Body of pancreas (tissue), 4 donors: ENCODE measurements around the gene DDA1. TPM values are rescaled to one million over a fixed set of nuclear protein-coding genes. Genes with fewer than 3 reads are reported as not detected.

ENCODE experiments used
- ATAC-seq: fragments of 150-250 bp; one replicate; pipeline ENCODE4 v1.9.1; 2016
- DNase-seq, 4 donors: peaks; one replicate each; pipeline ENCODE4 v3.0.0-alpha.2; 2019
- H3K27ac ChIP-seq, 4 donors: fragments of 200-600 bp; sonication (generic); 1 replicate in 3 of 4; 2 replicates in 1 of 4; pipeline versions ENCODE4 v1.5.1 to v1.6.1; 2016 to 2019; ENCODE audit warnings: mild to moderate bottlenecking in 1 of 4, mixed read lengths in 1 of 4, moderate library complexity in 1 of 4
- H3K27me3 ChIP-seq, 2 donors: fragments of 200-600 bp; sonication (generic); one replicate each; pipeline ENCODE4 v1.6.0; 2016; ENCODE audit warnings: mild to moderate bottlenecking in 1 of 2
- H3K36me3 ChIP-seq, 2 donors: fragments of 200-600 bp; sonication (generic); replicated peaks in 1 of 2; 2 replicates each; pipeline ENCODE4 v1.5.1; 2016; ENCODE audit warnings: low read depth in 2 of 2; ENCODE audit not compliant: insufficient read depth in 1 of 2
- H3K4me1 ChIP-seq: fragments of 200-600 bp; sonication (generic); one replicate; pipeline ENCODE4 v1.6.0; 2016
- H3K4me3 ChIP-seq, 2 donors: fragments of 200-600 bp; sonication (generic); 1 replicate in 1 of 2; 2 replicates in 1 of 2; pipeline ENCODE4 v1.5.1; 2016 to 2019
- H3K9me3 ChIP-seq, 3 donors: fragments of 200-600 bp; sonication (generic); 1 replicate in 2 of 3; 2 replicates in 1 of 3; pipeline ENCODE4 v1.5.1; 2016
- POLR2A ChIP-seq, 3 donors: fragments of 450-650 bp; IDR thresholded peaks; one replicate each; pipeline ENCODE4 v1.6.1; 2016; ENCODE audit warnings: antibody characterized with exemption in 3 of 3, mild to moderate bottlenecking in 2 of 3
- WGBS, 2 donors: methylation state at CpG; one replicate each; pipeline ENCODE4 v1.1.5; 2017; 5-methylcytosine and 5-hydroxymethylcytosine counted together
- intact Hi-C: fragments of 100-400 bp; cut with DNase I; formaldehyde crosslinking; loops from one replicate; pipeline ENCODE4 v1.15.1; 2023
- total RNA-seq, 2 donors: library from RNA; depleted of rRNA; stranded (reverse); fragments of >200 nt; gene quantifications; one replicate each; pipeline ENCODE4 v1.1.0, GENCODE V29; 2016
- TF ChIP-seq, protein P1 (sequence below), 7 experiments: fragments of 450-650 bp in 4 of 7; fragments of 200-600 bp in 3 of 7; sonication (generic) in 3 of 7; IDR thresholded peaks; one replicate each; pipeline ENCODE4 v1.5.1; 2016 to 2019; ENCODE audit warnings: antibody characterized with exemption in 7 of 7

The DDA1 gene
- total RNA-seq, 2 donors from 2014 or later: 3.3 to 6.2 TPM

DNA sequence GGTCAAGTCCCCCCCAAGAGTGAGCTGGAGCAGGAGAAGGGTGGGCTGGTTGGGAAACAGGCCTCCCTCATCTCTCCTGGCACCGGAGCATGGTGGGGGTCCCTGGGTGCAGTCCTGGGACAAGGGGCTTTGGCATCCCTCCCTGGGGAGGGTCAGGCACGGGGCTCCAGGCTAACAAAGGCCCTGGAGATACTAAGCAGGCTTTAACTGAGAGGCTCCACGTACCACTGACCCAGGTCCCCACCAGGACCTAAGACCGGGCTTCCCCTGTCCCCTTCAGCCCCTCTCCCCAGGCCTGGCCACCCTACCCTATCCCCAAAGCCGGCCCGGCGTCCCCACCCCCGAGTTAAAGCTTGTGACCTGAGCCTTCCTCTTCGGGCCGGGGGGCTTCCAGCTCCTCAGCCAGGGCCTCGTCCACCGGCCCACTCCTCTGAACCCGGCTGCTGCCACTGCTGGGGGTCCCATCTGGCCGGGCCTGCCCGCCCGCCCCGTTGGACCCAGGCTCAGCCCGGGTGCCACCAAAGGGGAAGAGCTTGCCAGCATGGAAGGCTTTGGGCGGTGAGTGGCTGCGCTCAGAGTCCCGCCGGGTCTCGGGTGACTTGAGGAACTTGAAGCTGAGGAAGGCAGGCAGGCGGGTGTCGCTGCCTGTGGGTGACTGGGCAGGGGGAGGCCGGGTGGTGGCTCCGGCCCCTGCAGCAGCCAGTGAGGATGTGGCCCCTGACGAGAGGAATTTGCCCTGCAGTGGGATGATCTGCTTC is 15.2 kb downstream of the DDA1 start:
- H3K4me1 ChIP-seq: peaks cover 22% of the 10 kb centered on the region
- WGBS, 2 donors: 88% methylated on average over 26 of the region's 28 CpGs; no CpG with 5 or more reads in 1 of the 2 donors
- H3K27me3 ChIP-seq: no peaks in the 10 kb centered on the region
- H3K36me3 ChIP-seq: peaks cover 4 to 5% of the 10 kb centered on the region in 2 donors
- H3K4me3 ChIP-seq: no peak overlapping the region
- H3K27ac ChIP-seq: no peak overlapping the region
- DNase-seq (no peak), ATAC-seq (no peak)
- TF ChIP-seq, protein P1, sequence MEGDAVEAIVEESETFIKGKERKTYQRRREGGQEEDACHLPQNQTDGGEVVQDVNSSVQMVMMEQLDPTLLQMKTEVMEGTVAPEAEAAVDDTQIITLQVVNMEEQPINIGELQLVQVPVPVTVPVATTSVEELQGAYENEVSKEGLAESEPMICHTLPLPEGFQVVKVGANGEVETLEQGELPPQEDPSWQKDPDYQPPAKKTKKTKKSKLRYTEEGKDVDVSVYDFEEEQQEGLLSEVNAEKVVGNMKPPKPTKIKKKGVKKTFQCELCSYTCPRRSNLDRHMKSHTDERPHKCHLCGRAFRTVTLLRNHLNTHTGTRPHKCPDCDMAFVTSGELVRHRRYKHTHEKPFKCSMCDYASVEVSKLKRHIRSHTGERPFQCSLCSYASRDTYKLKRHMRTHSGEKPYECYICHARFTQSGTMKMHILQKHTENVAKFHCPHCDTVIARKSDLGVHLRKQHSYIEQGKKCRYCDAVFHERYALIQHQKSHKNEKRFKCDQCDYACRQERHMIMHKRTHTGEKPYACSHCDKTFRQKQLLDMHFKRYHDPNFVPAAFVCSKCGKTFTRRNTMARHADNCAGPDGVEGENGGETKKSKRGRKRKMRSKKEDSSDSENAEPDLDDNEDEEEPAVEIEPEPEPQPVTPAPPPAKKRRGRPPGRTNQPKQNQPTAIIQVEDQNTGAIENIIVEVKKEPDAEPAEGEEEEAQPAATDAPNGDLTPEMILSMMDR (IDR thresholded peaks at IDR 0.05): no peak
- no peak for TF ChIP-seq POLR2A (IDR thresholded peaks at IDR 0.05)
- H3K9me3 ChIP-seq: no peaks in the 10 kb centered on the region
- intact Hi-C loops: no loop called here

DNA sequence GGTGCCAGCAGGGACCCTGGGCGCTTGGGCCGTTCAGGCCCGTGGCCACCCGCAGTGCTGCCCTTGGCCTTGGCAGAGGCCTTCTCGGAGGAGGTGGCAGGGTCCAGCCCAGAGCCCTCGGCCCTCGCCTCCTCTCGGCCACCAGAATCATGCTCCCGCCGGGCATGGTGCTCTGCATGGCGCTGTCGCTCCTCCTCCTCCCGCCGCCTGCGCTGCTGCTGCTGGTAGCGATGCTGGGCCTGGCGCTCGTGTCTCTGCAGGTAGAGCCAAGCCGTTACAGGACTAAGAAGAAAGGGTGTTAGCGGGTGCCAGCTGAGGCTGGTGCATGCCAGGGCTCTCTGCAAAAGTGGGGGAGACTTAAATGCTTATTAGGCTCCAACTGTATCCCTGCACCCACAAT is 15.8 kb downstream of the DDA1 start:
- H3K36me3 ChIP-seq: peaks cover 4% of the 10 kb centered on the region in 2 donors
- intact Hi-C loops: no loop called here
- no peak for ATAC-seq
- 93% methylated on average over 13 of the region's 20 CpGs; no CpG with 5 or more reads in 1 of the 2 donors for WGBS, 2 donors
- no peak overlapping the region for H3K27ac ChIP-seq
- H3K9me3 ChIP-seq: no peaks in the 10 kb centered on the region
- H3K4me1 ChIP-seq: peaks cover 22% of the 10 kb centered on the region
- H3K4me3 ChIP-seq: no peak overlapping the region
- no peak for DNase-seq
- no peak for TF ChIP-seq POLR2A (IDR thresholded peaks at IDR 0.05)
- TF ChIP-seq, protein P1 (IDR thresholded peaks at IDR 0.05): no peak
- no peaks in the 10 kb centered on the region for H3K27me3 ChIP-seq

DNA sequence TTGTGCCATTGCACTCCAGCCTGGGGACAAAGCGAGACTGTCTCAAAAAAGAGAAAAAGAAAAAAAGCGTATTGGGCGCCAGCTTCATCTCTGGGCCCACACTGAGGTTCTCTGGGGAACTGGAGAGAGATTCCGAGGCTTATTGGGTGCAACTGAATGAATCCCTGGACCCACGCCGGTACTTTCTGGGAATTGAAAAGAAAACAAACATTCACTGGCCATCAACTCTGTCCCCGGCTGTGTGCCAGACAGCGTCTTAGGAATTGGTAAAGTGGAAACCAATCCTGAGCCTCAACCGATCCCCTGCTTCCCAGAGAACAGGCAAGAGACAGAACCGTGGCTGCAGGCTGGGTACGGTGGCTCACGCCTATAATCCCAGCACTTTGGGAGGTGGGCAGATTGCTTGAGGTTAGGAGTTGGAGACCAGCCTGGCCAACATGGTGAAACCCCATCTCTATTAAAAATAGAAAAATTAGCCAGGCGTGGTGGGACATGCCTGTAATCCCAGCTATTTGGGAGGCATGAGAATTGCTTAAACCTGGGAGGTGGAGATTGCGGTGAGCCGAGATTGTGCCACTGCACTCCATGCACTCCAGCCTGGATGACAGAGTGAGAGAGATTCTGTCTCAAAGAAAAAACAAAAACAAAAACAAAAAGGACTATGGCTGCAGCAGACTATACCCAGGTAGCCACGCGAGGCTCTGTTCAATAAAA is 16.7 kb downstream of the DDA1 start:
- Histone ChIP-seq H3K9me3 (no peaks in the 10 kb centered on the region), H3K4me1 (peaks cover 22% of the 10 kb centered on the region), H3K36me3 (no peaks in the 10 kb centered on the region), H3K4me3 (no peak overlapping the region), H3K27me3 (no peaks in the 10 kb centered on the region), H3K27ac (no peak overlapping the region)
- DNase-seq (peak in 2 of 4 donors; percentile 30 to 34), ATAC-seq (no peak)
- WGBS, 2 donors: 77 to 83% methylated on average over 17 of the region's 17 CpGs
- intact Hi-C loops: no loop called here
- TF ChIP-seq POLR2A (IDR thresholded peaks at IDR 0.05): no peak
- TF ChIP-seq, protein P1 (IDR thresholded peaks at IDR 0.05): no peak

DNA sequence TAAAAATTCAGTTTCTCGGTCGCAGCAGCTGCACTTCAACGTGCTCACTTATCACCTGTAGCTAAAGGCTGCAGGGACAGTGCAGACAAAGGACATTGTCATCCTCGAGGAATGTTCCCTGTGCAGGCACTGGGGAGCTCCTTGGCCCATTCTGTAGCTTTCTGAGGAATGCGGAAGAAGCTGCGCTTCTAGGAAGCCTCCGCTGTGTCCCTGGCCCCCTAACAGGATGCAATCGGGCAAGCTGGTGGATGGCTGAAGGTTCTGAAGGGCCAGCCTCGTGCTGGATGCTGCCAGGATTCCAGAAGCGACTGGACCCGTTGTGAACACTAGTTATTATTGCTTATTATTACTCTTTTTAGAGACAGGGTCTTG is 17.2 kb downstream of the DDA1 start:
- intact Hi-C loops: no loop called here
- WGBS, 2 donors: 80% methylated on average over 7 to 11 of the region's 11 CpGs
- Histone ChIP-seq H3K36me3 (no peaks in the 10 kb centered on the region), H3K4me1 (peaks cover 22% of the 10 kb centered on the region), H3K27me3 (no peaks in the 10 kb centered on the region), H3K4me3 (no peak overlapping the region), H3K9me3 (no peaks in the 10 kb centered on the region), H3K27ac (no peak overlapping the region)
- no peak for ATAC-seq
- DNase-seq: no peak
- TF ChIP-seq, protein P1 (IDR thresholded peaks at IDR 0.05): no peak
- no peak for TF ChIP-seq POLR2A (IDR thresholded peaks at IDR 0.05)
